ENCODE data around the gene CD101.

DNA sequence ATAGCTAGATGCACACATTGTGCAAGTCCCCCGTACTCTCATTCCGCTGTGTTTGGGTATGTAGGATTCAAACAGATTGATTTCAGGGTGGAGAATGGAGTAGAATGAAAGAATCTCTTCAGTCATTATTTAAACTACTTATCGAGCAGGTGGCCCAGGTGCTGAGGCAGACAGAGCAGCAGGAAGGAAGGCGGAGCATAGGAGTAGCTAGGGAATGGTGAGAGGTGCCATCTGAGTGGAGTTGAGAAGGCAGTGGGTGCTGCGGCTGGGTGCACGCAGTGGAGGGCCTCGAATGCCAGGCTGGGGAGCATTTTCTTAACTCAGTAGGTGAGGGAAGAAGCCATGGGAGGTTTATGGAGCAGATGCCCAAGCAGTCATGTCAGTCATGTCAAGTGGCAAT lies 45.2 kb upstream of the CD101 start:
- TF ChIP-seq, protein P1, sequence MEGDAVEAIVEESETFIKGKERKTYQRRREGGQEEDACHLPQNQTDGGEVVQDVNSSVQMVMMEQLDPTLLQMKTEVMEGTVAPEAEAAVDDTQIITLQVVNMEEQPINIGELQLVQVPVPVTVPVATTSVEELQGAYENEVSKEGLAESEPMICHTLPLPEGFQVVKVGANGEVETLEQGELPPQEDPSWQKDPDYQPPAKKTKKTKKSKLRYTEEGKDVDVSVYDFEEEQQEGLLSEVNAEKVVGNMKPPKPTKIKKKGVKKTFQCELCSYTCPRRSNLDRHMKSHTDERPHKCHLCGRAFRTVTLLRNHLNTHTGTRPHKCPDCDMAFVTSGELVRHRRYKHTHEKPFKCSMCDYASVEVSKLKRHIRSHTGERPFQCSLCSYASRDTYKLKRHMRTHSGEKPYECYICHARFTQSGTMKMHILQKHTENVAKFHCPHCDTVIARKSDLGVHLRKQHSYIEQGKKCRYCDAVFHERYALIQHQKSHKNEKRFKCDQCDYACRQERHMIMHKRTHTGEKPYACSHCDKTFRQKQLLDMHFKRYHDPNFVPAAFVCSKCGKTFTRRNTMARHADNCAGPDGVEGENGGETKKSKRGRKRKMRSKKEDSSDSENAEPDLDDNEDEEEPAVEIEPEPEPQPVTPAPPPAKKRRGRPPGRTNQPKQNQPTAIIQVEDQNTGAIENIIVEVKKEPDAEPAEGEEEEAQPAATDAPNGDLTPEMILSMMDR (IDR thresholded peaks at IDR 0.05; ENCODE audit: insufficient read depth, low read length), result no peak
- TF ChIP-seq POLR2AphosphoS5 (IDR thresholded peaks at IDR 0.05; ENCODE audit: low read depth), result no peak
- TF ChIP-seq REST (IDR thresholded peaks at IDR 0.05; ENCODE audit: insufficient replicate concordance, low read depth), result no peak
- TF ChIP-seq SPI1 (IDR thresholded peaks at IDR 0.05; ENCODE audit: borderline replicate concordance, low read depth), result no peak
